Cardiac muscle cell (in vitro differentiated cells and primary cell): ENCODE data around the gene CEBPZ. TPM values are rescaled to one million over a fixed set of nuclear protein-coding genes. Genes with fewer than 3 reads are reported as not detected.
"Not testable (repeated sequence)": the region's sequence is repeated elsewhere in the genome, so short reads cannot be mapped to it uniquely, and the experiment has no call there.

ENCODE experiments used
- DNase-seq, 2 donors: peaks; one replicate each; pipeline versions ENCODE4 v3.0.0 to v3.0.0-alpha.2; 2010 to 2017; ENCODE audit warnings: low read depth in 1 of 2, low spot score in 1 of 2
- H3K27ac ChIP-seq: fragments of 200-600 bp; sonication (generic); 2 replicates; pipeline ENCODE4 v1.5.1; 2016
- H3K27me3 ChIP-seq: fragments of 200-600 bp; sonication (generic); 2 replicates; pipeline ENCODE4 v1.6.0; 2016; ENCODE audit warnings: control low read depth
- H3K36me3 ChIP-seq: fragments of 200-600 bp; sonication (generic); 2 replicates; pipeline ENCODE4 v1.5.1; 2016; ENCODE audit warnings: control low read depth
- H3K4me1 ChIP-seq: fragments of 200-600 bp; sonication (generic); 2 replicates; pipeline ENCODE4 v1.8.1; 2017; ENCODE audit warnings: low read depth, mild to moderate bottlenecking, mixed run types
- H3K4me3 ChIP-seq: fragments of 200-600 bp; sonication (generic); 2 replicates; pipeline ENCODE4 v1.5.1; 2016; ENCODE audit warnings: mild to moderate bottlenecking
- H3K9me3 ChIP-seq: fragments of 200-600 bp; sonication (generic); 2 replicates; pipeline ENCODE4 v1.5.1; 2017; ENCODE audit warnings: low read depth, mild to moderate bottlenecking, control low read depth
- CTCF ChIP-seq: IDR thresholded peaks from 2 replicates; pipeline ENCODE4 v1.5.1; 2012; ENCODE audit warnings: low read depth, mild to moderate bottlenecking, low read length
- polyA plus RNA-seq: library from polyadenylated mRNA; unstranded; fragments of >200 nt; fragmentation: Nextera tagmentation; extraction: Ambion mirVana; gene quantifications from 2 replicates; pipeline ENCODE4 v1.2.1, GENCODE V29; 2016
- total RNA-seq: library from RNA; depleted of rRNA; stranded (reverse); fragments of >200 nt; gene quantifications from 2 replicates; pipeline ENCODE4 v1.2.3, GENCODE V29; 2016

Gene CEBPZ
- total and polyA plus RNA-seq, 2 experiments from 2014 or later = 18.9 to 27.9 TPM

GRCh38 chr2:37215250-37215649 is 16.1 kb downstream of the CEBPZ start:
- H3K27me3 ChIP-seq = no peaks in the 10 kb centered on the region
- DNase-seq = peak in 1 of 2 donors; percentile 11
- H3K27ac ChIP-seq = no peak overlapping the region
- TF ChIP-seq CTCF = no peak
- H3K36me3 ChIP-seq = peaks cover 79% of the 10 kb centered on the region
- H3K9me3 ChIP-seq = no peaks in the 10 kb centered on the region
- H3K4me1 ChIP-seq = no peaks in the 10 kb centered on the region
- H3K4me3 ChIP-seq = no peak overlapping the region

GRCh38 chr2:37211939-37212338 is 19.5 kb downstream of the CEBPZ start:
- Histone ChIP-seq H3K36me3 (peaks cover 72% of the 10 kb centered on the region), H3K4me1 (no peaks in the 10 kb centered on the region), H3K27me3 (no peaks in the 10 kb centered on the region), H3K27ac (no peak overlapping the region), H3K4me3 (no peak overlapping the region), H3K9me3 (no peaks in the 10 kb centered on the region)
- no peak for DNase-seq
- TF ChIP-seq CTCF = no peak

GRCh38 chr2:37211212-37211611 is 20.2 kb downstream of the CEBPZ start:
- DNase-seq = no peak
- no peak overlapping the region for H3K27ac ChIP-seq

GRCh38 chr2:37206760-37207159 is 24.6 kb downstream of the CEBPZ start:
- H3K36me3 ChIP-seq = peaks cover 55% of the 10 kb centered on the region
- not testable (repeated sequence) for H3K27ac ChIP-seq, H3K9me3 ChIP-seq, H3K27me3 ChIP-seq, H3K4me1 ChIP-seq, DNase-seq, H3K4me3 ChIP-seq

More at GRCh38 chr2:37211212-37211611, 20.2 kb downstream of the CEBPZ start:
- peaks cover 66% of the 10 kb centered on the region for H3K36me3 ChIP-seq
- no peak for TF ChIP-seq CTCF
- H3K27me3 ChIP-seq = no peaks in the 10 kb centered on the region
- no peak overlapping the region for H3K4me3 ChIP-seq
- H3K4me1 ChIP-seq = no peaks in the 10 kb centered on the region
- no peaks in the 10 kb centered on the region for H3K9me3 ChIP-seq

GRCh38 chr2:37205689-37206341 is 25.6 kb downstream of the CEBPZ start:
- Histone ChIP-seq H3K4me1 (no peaks in the 10 kb centered on the region), H3K27ac (no peak overlapping the region), H3K36me3 (peaks cover 54% of the 10 kb centered on the region), H3K9me3 (no peaks in the 10 kb centered on the region), H3K27me3 (no peaks in the 10 kb centered on the region), H3K4me3 (no peak overlapping the region)
- no peak for TF ChIP-seq CTCF
- no peak for DNase-seq

- DNase-seq, H3K4me3 ChIP-seq, H3K27ac ChIP-seq: not testable (repeated sequence)
These were observed 26.2 kb downstream of the CEBPZ start for GRCh38 chr2:37205071-37205661.

More at GRCh38 chr2:37205071-37205661, 26.2 kb downstream of the CEBPZ start:
- H3K36me3 ChIP-seq = peaks cover 49% of the 10 kb centered on the region
- not testable (repeated sequence) for H3K4me1 ChIP-seq, H3K27me3 ChIP-seq, H3K9me3 ChIP-seq
